HepG2 (cell line): Measurements from ENCODE around the gene ATP11A. TPM values are rescaled to one million over a fixed set of nuclear protein-coding genes. Genes with fewer than 3 reads are reported as not detected.

ENCODE experiments used
- ARNTL ChIP-seq: sonication (generic); formaldehyde crosslinking; IDR thresholded peaks from 2 replicates; pipeline ENCODE4 v1.4.0; 2020; ENCODE audit warnings: mild to moderate bottlenecking, missing genetic modification reagents
- ATF7 ChIP-seq, 2 experiments: fragments of 450-650 bp in 1 of 2; sonication (generic) in 1 of 2; formaldehyde crosslinking in 1 of 2; IDR thresholded peaks; 2 replicates each; pipeline versions ENCODE4 v1.4.0 to v1.6.1; 2016 to 2020; ENCODE audit warnings: antibody characterized with exemption in 1 of 2, mild to moderate bottlenecking in 1 of 2, missing genetic modification reagents in 1 of 2
- DMAP1 ChIP-seq: IDR thresholded peaks from 2 replicates; pipeline ENCODE4 v1.6.1; 2016
- ELF3 ChIP-seq: IDR thresholded peaks from 2 replicates; pipeline ENCODE4 v1.6.1; 2016; ENCODE audit warnings: missing genetic modification reagents, missing compliant biosample characterization
- FIP1L1 ChIP-seq: fragments of 200-400 bp; formaldehyde crosslinking; IDR thresholded peaks from 2 replicates; pipeline ENCODE4 v1.6.1; 2018; ENCODE audit warnings: low read depth, mild to moderate bottlenecking, low read length, moderate library complexity, borderline replicate concordance; ENCODE audit not compliant: insufficient read depth
- HNRNPLL ChIP-seq: fragments of 200-400 bp; formaldehyde crosslinking; IDR thresholded peaks from 2 replicates; pipeline ENCODE4 v1.6.1; 2017; ENCODE audit warnings: mild to moderate bottlenecking, low read depth, low read length; ENCODE audit not compliant: poor library complexity, severe bottlenecking
- JARID2 ChIP-seq: sonication (generic); formaldehyde crosslinking; IDR thresholded peaks from 2 replicates; pipeline ENCODE4 v1.8.1; 2023; ENCODE audit warnings: missing genetic modification reagents, inconsistent platforms; ENCODE audit not compliant: insufficient replicate concordance
- JUNB ChIP-seq: sonication (generic); formaldehyde crosslinking; IDR thresholded peaks from 2 replicates; pipeline ENCODE4 v1.8.0; 2022; ENCODE audit warnings: missing genetic modification reagents, mild to moderate bottlenecking, borderline replicate concordance
- NCOA1 ChIP-seq: sonication (generic); formaldehyde crosslinking; IDR thresholded peaks from 2 replicates; pipeline ENCODE4 v1.9.0; 2021; ENCODE audit warnings: missing genetic modification reagents
- NR3C1 ChIP-seq: sonication (generic); formaldehyde crosslinking; IDR thresholded peaks from 2 replicates; pipeline ENCODE4 v1.4.0; 2020; ENCODE audit warnings: missing genetic modification reagents
- PHF8 ChIP-seq: sonication (generic); formaldehyde crosslinking; IDR thresholded peaks from 2 replicates; pipeline ENCODE4 v1.5.0; 2020; ENCODE audit warnings: missing genetic modification reagents
- POLR2AphosphoS5 ChIP-seq: IDR thresholded peaks from 2 replicates; pipeline ENCODE4 v1.6.1; 2012; ENCODE audit warnings: low read depth, low read length
- POLR2G ChIP-seq: fragments of 200-400 bp; formaldehyde crosslinking; IDR thresholded peaks from 2 replicates; pipeline ENCODE4 v1.6.1; 2018; ENCODE audit warnings: mild to moderate bottlenecking, low read depth, low read length, moderate library complexity
- SMAD3 ChIP-seq: sonication (generic); formaldehyde crosslinking; IDR thresholded peaks from 2 replicates; pipeline ENCODE4 v1.4.0; 2020; ENCODE audit warnings: missing genetic modification reagents
- SNAPC5 ChIP-seq: sonication (generic); formaldehyde crosslinking; IDR thresholded peaks from 2 replicates; pipeline ENCODE4 v1.8.1; 2023; ENCODE audit warnings: mild to moderate bottlenecking, missing genetic modification reagents, borderline replicate concordance
- SOX5 ChIP-seq: IDR thresholded peaks from 2 replicates; pipeline ENCODE4 v1.6.1; 2016; ENCODE audit warnings: borderline replicate concordance
- TCF7 ChIP-seq: sonication (generic); IDR thresholded peaks from 2 replicates; pipeline ENCODE4 v1.6.1; 2016; ENCODE audit warnings: antibody characterized with exemption, low read depth
- TEF ChIP-seq: sonication (generic); formaldehyde crosslinking; IDR thresholded peaks from 2 replicates; pipeline ENCODE4 v1.5.0; 2020; ENCODE audit warnings: missing genetic modification reagents
- ZBTB3 ChIP-seq: sonication (generic); formaldehyde crosslinking; IDR thresholded peaks from 2 replicates; pipeline ENCODE4 v1.4.0; 2020; ENCODE audit warnings: low read depth, mild to moderate bottlenecking, moderate library complexity, missing genetic modification reagents, borderline replicate concordance
- ZFP36L2 ChIP-seq: sonication (generic); formaldehyde crosslinking; IDR thresholded peaks from 2 replicates; pipeline ENCODE4 v1.4.0; 2020; ENCODE audit warnings: missing genetic modification reagents
- ZNF281 ChIP-seq: sonication (generic); formaldehyde crosslinking; IDR thresholded peaks from 2 replicates; pipeline ENCODE4 v1.4.0; 2020; ENCODE audit warnings: missing genetic modification reagents, borderline replicate concordance
- ZNF615 ChIP-seq: sonication (generic); formaldehyde crosslinking; IDR thresholded peaks from 2 replicates; pipeline ENCODE4 v1.5.0; 2020; ENCODE audit warnings: mild to moderate bottlenecking, missing genetic modification reagents, borderline replicate concordance
- ZNF781 ChIP-seq: sonication (generic); formaldehyde crosslinking; IDR thresholded peaks from 2 replicates; pipeline ENCODE4 v1.5.1; 2020; ENCODE audit warnings: borderline replicate concordance, mild to moderate bottlenecking, missing genetic modification reagents; ENCODE audit errors: not compliant biosample characterization
- polyA plus RNA-seq, 8 experiments: library from polyadenylated mRNA; depleted of rRNA in 3 of 8; stranded (reverse) in 7 of 8; unstranded in 1 of 8; fragments of >200 nt; fragmentation: Illumina TruSeq in 4 of 8; extraction: Trizol in 4 of 8; gene quantifications; 2 replicates each; pipeline versions ENCODE4 v1.2.1 to v1.2.3, GENCODE V29; 2011 to 2016; ENCODE audit warnings: low read depth in 4 of 8, missing spikeins in 1 of 8, mixed read lengths in 1 of 8; ENCODE audit not compliant: insufficient read depth in 1 of 8
- total RNA-seq, 5 experiments: library from RNA; depleted of rRNA; stranded (reverse); fragments of >200 nt; fragmentation: Illumina TruSeq; extraction: Trizol; gene quantifications; 2 replicates each; pipeline ENCODE4 v1.2.3, GENCODE V29; 2016; ENCODE audit warnings: low read depth in 1 of 5
- TF ChIP-seq, protein P1 (sequence below): sonication (generic); formaldehyde crosslinking; conservative IDR thresholded peaks from 2 replicates; pipeline ENCODE4 v1.4.0; 2020; ENCODE audit warnings: missing genetic modification reagents

ATP11A gene
- total and polyA plus RNA-seq, 2 of the 13 experiments (the other 11 are each of a cell fraction or from before 2014, with no cell fraction given): 18.4 to 20.1 TPM

DNA sequence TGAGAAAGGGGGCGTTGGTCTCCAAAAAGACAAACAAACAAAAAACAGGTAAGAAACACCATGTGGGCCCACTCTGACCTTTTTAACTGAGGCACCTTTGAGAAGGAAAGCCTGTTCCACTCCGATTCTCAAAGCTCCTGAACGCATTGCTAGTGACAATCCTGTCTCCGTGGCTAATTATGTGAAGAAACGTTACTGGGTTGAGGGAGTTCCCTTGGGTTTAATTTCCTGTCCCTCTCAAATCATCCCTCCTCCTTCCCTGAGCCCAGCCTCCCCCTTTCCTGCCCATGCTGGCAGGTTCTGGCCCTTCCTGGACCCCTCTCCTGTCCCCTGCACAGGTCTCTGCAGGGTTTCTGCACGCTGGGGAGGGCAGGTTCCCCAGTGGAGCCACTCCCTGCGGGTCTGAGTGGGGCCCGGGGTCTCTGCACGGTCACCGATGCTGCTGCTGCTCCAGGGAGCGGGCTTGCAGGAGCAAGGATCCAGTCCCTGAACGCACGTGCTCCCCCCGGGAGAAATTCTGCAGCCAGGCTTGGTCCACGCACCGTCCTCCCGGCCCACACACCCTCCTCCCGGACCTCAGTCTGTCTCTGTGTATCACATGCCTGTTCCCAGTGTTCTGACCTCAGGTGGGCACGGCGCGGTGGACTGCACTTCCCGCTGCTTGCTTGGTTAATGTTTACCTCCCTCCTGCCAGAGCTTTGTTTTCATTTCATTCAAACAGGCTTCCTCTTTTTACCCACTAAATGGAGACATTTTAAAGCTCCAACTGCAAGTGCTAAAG lies 202.8 kb downstream of the ATP11A start (continued):
- no peak for TF ChIP-seq JARID2 (CRISPR knock-in tag)
- TF ChIP-seq HNRNPLL: peak; percentile 43
- TF ChIP-seq ZNF781: no peak
- peak; percentile 73 for TF ChIP-seq SOX5
- no peak for TF ChIP-seq ZFP36L2 (CRISPR knock-in tag)
- TF ChIP-seq ZNF281 (CRISPR knock-in tag): peak; percentile 23; the same call in 1 of the 2 replicates
- TF ChIP-seq NR3C1 (CRISPR knock-in tag): no peak
- TF ChIP-seq JUNB (CRISPR knock-in tag): no peak
- TF ChIP-seq FIP1L1: no peak
- TF ChIP-seq ELF3: peak; percentile 78
- TF ChIP-seq ARNTL (CRISPR knock-in tag): no peak; the same call in 1 of the 2 replicates
- TF ChIP-seq SNAPC5 (CRISPR knock-in tag): no peak
- no peak for TF ChIP-seq TEF (CRISPR knock-in tag)
- peak; percentile 78 for TF ChIP-seq POLR2AphosphoS5
- no peak for TF ChIP-seq ATF7 (IDR thresholded peaks at IDR 0.05)
- no peak for TF ChIP-seq ATF7 (CRISPR knock-in tag; IDR thresholded peaks at IDR 0.05)
- TF ChIP-seq PHF8 (CRISPR knock-in tag): no peak; the same call in 1 of the 2 replicates
- TF ChIP-seq, protein P1, sequence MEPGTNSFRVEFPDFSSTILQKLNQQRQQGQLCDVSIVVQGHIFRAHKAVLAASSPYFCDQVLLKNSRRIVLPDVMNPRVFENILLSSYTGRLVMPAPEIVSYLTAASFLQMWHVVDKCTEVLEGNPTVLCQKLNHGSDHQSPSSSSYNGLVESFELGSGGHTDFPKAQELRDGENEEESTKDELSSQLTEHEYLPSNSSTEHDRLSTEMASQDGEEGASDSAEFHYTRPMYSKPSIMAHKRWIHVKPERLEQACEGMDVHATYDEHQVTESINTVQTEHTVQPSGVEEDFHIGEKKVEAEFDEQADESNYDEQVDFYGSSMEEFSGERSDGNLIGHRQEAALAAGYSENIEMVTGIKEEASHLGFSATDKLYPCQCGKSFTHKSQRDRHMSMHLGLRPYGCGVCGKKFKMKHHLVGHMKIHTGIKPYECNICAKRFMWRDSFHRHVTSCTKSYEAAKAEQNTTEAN (CRISPR knock-in tag): no peak
- no peak for TF ChIP-seq NCOA1 (CRISPR knock-in tag)
- no peak for TF ChIP-seq DMAP1 (CRISPR knock-in tag)
- TF ChIP-seq ZNF615 (CRISPR knock-in tag): no peak
- no peak; the same call in 1 of the 2 replicates for TF ChIP-seq ZBTB3 (CRISPR knock-in tag)
- TF ChIP-seq SMAD3 (CRISPR knock-in tag): 0 out of 2 replicates have a peak, but pooled peaks have one; percentile 31
- peak; percentile 63 for TF ChIP-seq POLR2G
- TF ChIP-seq TCF7: no peak
